CD4-positive, alpha-beta T cell (primary cell): ENCODE data around the gene SPDYC. TPM values are rescaled to one million over a fixed set of nuclear protein-coding genes. Genes with fewer than 3 reads are reported as not detected.

Experiments
- ATAC-seq: fragments of 200-7000 bp; cut with Tn5 transposase; one replicate; pipeline ENCODE4 v1.10.0; 2022; ENCODE audit warnings: mild to moderate bottlenecking; ENCODE audit not compliant: poor library complexity
- CTCF ChIA-PET: fragments of 350-600 bp; sonication (Branson Sonifier 250); formaldehyde crosslinking; loops from one replicate; lab custom pipeline; 2021; ENCODE audit warnings: antibody characterized with exemption, inconsistent platforms; lab: Charles Lee
- POLR2A ChIA-PET: fragments of 350-600 bp; sonication (Branson Sonifier 250); formaldehyde crosslinking; loops from one replicate; lab custom pipeline; 2021; ENCODE audit warnings: antibody characterized with exemption, inconsistent platforms; lab: Charles Lee
- DNase-seq, 14 experiments: peaks; one replicate each; pipeline ENCODE4 v3.0.0-alpha.2; 2013 to 2020; ENCODE audit warnings: mixed read lengths in 2 of 14
- H3K27ac ChIP-seq, 2 donors: one replicate each; pipeline versions ENCODE4 v1.5.1 to v1.7.0; 2013; ENCODE audit warnings: low read length in 2 of 2, low read depth in 1 of 2, mild to moderate bottlenecking in 1 of 2
- H3K27me3 ChIP-seq, 2 experiments: 1 replicate in 1 of 2; 2 replicates in 1 of 2; pipeline versions ENCODE4 v1.6.1 to v1.7.0; 2013; ENCODE audit warnings: low read length in 2 of 2, control low read depth in 1 of 2, mild to moderate bottlenecking in 1 of 2, moderate library complexity in 1 of 2; ENCODE audit not compliant: insufficient read depth in 2 of 2, control insufficient read depth in 1 of 2
- H3K36me3 ChIP-seq: one replicate; pipeline ENCODE4 v1.6.1; 2013; ENCODE audit warnings: low read length, control low read depth; ENCODE audit not compliant: insufficient read depth
- H3K4me1 ChIP-seq: one replicate; pipeline ENCODE4 v1.6.1; 2013; ENCODE audit warnings: low read length, control low read depth; ENCODE audit not compliant: insufficient read depth
- H3K4me3 ChIP-seq: one replicate; pipeline ENCODE4 v1.5.1; 2013; ENCODE audit warnings: mild to moderate bottlenecking, low read length, moderate library complexity
- H3K9me3 ChIP-seq, 2 experiments: 1 replicate in 1 of 2; 2 replicates in 1 of 2; pipeline versions ENCODE4 v1.6.1 to v1.7.0; 2013; ENCODE audit warnings: low read length in 2 of 2, mild to moderate bottlenecking in 2 of 2, control low read depth in 1 of 2, moderate library complexity in 1 of 2; ENCODE audit not compliant: control insufficient read depth in 1 of 2, insufficient read depth in 1 of 2
- H3K27ac Mint-ChIP-seq: one replicate; pipeline ENCODE4 v1.8.0; 2020; ENCODE audit warnings: mixed read lengths
- H3K27me3 Mint-ChIP-seq: one replicate; pipeline ENCODE4 v1.8.0; 2021; ENCODE audit warnings: mixed read lengths
- H3K36me3 Mint-ChIP-seq: one replicate; pipeline ENCODE4 v1.8.0; 2021; ENCODE audit warnings: low read depth, mixed read lengths
- H3K4me1 Mint-ChIP-seq: one replicate; pipeline ENCODE4 v1.8.0; 2021; ENCODE audit warnings: low read depth, mixed read lengths
- H3K4me3 Mint-ChIP-seq: one replicate; pipeline ENCODE4 v1.8.0; 2020; ENCODE audit warnings: mild to moderate bottlenecking, mixed read lengths
- H3K9me3 Mint-ChIP-seq: one replicate; pipeline ENCODE4 v1.8.0; 2020; ENCODE audit warnings: mixed read lengths
- intact Hi-C, 2 experiments: fragments of 100-400 bp; cut with DNase I in 1 of 2; cut with micrococcal nuclease in 1 of 2; formaldehyde crosslinking; loops; one replicate each; pipeline versions ENCODE4 v1.15.1 to v1.9.0; 2023 to 2025; cut with DNase I, micrococcal nuclease
- total RNA-seq, 174 experiments: library from RNA in 2 of 174; stranded (reverse) in 2 of 174; gene quantifications; one replicate each; pipeline ENCODE4 v1.2.3 and lab custom pipeline; 2021 to 2026
- TF ChIP-seq, protein P1 (sequence below): fragments of 200-600 bp; IDR thresholded peaks from one replicate; pipeline ENCODE4 v1.8.0; 2022; ENCODE audit warnings: antibody characterized with exemption, mild to moderate bottlenecking

SPDYC gene
- total RNA-seq, 2 experiments from 2014 or later, result not detected

DNA sequence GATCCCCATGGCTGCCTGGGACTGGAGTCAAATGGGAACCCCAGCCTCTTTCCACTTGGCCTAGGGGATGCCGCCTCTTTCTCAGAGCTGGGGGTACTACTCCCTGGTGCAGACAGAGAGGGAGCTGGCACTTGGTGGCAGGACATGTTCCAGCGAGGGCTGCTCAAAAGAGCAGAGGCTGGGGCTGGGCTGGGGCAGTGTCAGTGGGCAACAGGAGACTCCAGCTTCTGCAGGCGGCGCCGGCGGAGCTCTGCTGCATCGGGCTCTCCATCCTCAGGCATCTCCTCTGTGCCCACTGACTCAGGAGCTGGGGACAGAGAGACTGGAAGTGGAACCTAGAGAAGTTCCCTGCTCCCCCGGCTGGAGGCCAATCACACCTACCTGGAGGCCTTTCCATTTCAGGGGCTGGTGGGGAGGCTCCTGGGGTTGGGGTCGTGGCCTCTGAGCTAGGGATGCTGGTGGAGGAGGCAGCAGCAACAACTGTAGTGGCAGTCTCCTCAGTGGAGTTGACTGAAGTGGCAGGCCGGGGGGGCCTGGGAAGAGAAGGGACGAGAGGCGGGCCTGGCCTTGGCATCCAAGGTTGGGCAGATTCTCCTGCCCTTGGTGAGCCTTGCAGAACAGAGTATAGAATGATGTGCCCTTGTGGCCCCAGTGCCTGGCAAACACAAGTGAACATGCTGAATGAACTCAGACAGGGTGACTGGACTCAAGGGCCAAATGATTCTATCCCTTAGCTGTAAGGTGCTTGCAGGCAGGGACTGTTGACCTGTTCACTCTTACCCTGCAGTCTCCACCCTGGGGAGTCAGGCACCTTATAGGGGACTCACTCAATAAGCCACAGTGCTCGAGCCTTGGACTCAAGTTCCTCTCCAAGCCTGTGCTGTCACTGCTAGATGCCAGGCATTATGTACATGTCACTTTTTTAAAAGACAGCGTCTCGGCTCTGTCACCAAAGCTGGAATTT lies 41.6 kb upstream of the SPDYC start:
- ATAC-seq, result peak; percentile 13
- no peak for DNase-seq
- POLR2A ChIA-PET, result interaction anchor here (1.4 kb wide), 1 partner anchor 11 kb away, joined by 6 read pairs; the partner anchor contains the start of gene ZNHIT2
- Histone ChIP-seq H3K4me1 (peaks cover 28% of the 10 kb centered on the region), H3K36me3 (peaks cover 92% of the 10 kb centered on the region), H3K27me3 (no peaks in the 10 kb centered on the region), H3K27ac (no peak overlapping the region), H3K9me3 (no peaks in the 10 kb centered on the region), H3K4me3 (no peak overlapping the region)
- intact Hi-C loops, result no loop called here
- Mint-ChIP-seq H3K4me1 (peaks cover 20% of the 10 kb centered on the region), H3K36me3 (peaks cover 90% of the 10 kb centered on the region), H3K4me3 (no peak overlapping the region), H3K27ac (peak overlapping the region; percentile 42), H3K9me3 (no peaks in the 10 kb centered on the region), H3K27me3 (no peaks in the 10 kb centered on the region)
- CTCF ChIA-PET, result interaction anchor here (1.2 kb wide), 1 partner anchor 18 kb away, joined by 3 read pairs; no protein-coding TSS in a partner anchor
- TF ChIP-seq, protein P1, sequence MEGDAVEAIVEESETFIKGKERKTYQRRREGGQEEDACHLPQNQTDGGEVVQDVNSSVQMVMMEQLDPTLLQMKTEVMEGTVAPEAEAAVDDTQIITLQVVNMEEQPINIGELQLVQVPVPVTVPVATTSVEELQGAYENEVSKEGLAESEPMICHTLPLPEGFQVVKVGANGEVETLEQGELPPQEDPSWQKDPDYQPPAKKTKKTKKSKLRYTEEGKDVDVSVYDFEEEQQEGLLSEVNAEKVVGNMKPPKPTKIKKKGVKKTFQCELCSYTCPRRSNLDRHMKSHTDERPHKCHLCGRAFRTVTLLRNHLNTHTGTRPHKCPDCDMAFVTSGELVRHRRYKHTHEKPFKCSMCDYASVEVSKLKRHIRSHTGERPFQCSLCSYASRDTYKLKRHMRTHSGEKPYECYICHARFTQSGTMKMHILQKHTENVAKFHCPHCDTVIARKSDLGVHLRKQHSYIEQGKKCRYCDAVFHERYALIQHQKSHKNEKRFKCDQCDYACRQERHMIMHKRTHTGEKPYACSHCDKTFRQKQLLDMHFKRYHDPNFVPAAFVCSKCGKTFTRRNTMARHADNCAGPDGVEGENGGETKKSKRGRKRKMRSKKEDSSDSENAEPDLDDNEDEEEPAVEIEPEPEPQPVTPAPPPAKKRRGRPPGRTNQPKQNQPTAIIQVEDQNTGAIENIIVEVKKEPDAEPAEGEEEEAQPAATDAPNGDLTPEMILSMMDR, result no peak

DNA sequence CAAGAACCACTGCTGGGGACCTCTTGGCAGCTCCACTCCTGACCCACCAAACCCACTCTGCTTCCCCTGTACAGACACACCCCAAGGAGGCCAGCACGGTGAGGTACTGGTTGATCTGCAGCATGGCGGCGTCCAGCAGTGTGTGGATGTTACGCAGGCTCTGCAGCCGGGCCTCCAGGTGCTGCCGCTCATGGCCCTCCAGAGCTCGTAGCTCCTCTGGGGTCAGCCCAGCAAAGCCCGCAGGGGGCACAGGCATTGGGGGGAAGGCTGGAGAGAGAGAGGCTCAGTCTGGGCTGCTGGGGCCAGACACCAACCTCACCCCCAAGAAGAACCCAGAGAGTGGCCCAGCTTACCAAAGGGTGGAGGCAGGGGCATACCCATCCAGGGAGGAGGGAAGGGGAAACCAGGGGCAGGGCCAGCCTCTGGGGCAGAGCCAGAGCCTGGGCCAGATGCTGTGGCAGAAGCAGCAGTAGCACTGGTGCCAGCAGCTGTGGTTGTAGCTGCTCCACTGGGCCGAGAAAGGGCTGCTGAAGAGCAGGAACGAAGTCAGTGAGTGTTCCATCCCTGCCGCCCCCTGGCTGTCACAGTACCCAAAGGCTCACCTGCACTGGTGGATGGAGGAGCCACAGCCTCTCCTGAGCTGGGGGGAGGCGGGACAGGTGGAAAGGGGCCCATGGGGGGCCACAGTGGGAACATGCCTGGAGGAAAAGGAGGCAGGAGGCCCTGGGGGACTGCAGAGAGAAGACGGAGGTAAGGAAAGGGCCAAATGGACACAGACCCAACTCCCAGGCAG lies 40.2 kb upstream of the SPDYC start:
- ChIA-PET POLR2A (interaction anchor here (1.3 to 3.1 kb wide), 2 partner anchors 8 to 18 kb away, joined by 6 to 18 read pairs; partner anchors contain the start of genes FAU, MRPL49 and TM7SF2), CTCF (no interaction called here)
- intact Hi-C loops, result loop anchor here in 1 of 2 experiments (5.0 kb wide), 1 partner anchor 213 kb away; the partner anchor contains the start of gene ATG2A
- TF ChIP-seq, protein P1, result no peak
- no peaks in the 10 kb centered on the region for H3K9me3 ChIP-seq
- H3K4me3 Mint-ChIP-seq, result peak overlapping the region; percentile 4
- H3K27me3 ChIP-seq, result no peaks in the 10 kb centered on the region
- peaks cover 26% of the 10 kb centered on the region for H3K4me1 Mint-ChIP-seq
- no peak overlapping the region for H3K27ac ChIP-seq
- DNase-seq (peak in 1 of 14 experiments; percentile 21), ATAC-seq (no peak)
- H3K36me3 ChIP-seq, result peaks cover 84% of the 10 kb centered on the region
- no peak overlapping the region for H3K4me3 ChIP-seq
- H3K9me3 Mint-ChIP-seq, result no peaks in the 10 kb centered on the region
- H3K27ac Mint-ChIP-seq, result peak overlapping the region; percentile 14
- H3K27me3 Mint-ChIP-seq, result no peaks in the 10 kb centered on the region
- peaks cover 28% of the 10 kb centered on the region for H3K4me1 ChIP-seq
- peaks cover 95% of the 10 kb centered on the region for H3K36me3 Mint-ChIP-seq
